HG03060 (cell line): ENCODE results near the gene CDAN1.
"Not testable (repeated sequence)": the region's sequence is repeated elsewhere in the genome, so short reads cannot be mapped to it uniquely, and the experiment has no call there.

ENCODE experiments used
- ATAC-seq: cut with Tn5 transposase; IDR thresholded peaks from one replicate; pipeline ENCODE4 v1.9.1; 2021; ENCODE audit warnings: low read depth, moderate number of reproducible peaks; ENCODE audit not compliant: unreplicated experiment

The CDAN1 gene

GRCh38 chr15:42712584-42712983 lies 24.3 kb downstream of the CDAN1 start:
- ATAC-seq, result no peak

- no peak for ATAC-seq
These were observed 25.2 kb downstream of the CDAN1 start for GRCh38 chr15:42711746-42712145.

- ATAC-seq, result no peak
These were observed 26.3 kb downstream of the CDAN1 start for GRCh38 chr15:42710662-42711061.

DNA sequence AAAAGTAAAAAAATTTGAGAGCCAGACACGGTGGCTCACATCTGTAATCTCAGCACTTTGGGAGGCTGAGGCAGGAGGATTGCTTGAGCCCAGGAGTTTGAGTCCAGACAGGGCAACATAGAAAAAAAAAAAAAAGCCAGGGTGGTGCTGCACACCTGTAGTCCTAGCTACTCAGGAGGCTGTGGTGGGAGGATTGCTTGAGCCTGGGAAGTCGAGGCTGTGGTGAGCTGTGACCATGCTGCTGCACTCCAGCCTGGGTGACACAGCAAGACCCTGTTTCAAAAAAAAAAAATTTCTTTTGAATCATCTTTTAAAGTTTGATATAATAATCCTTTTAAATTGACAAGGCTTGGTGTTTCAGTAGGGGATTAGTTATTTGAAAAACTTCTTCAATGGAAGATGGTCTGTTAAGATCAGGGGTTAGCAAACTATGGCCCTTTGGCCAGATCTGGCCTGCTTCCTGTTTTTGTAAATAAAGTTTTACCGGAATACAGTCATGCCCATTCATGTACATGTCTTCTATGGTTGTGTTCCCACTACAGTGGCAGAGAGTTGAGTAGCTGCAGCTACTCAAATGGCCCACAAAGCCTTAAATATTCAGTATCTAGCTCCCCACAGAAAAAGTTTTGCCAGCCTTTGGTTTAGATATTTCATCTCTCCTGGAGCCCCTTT lies 28.9 kb downstream of the CDAN1 start:
- ATAC-seq, result no peak

DNA sequence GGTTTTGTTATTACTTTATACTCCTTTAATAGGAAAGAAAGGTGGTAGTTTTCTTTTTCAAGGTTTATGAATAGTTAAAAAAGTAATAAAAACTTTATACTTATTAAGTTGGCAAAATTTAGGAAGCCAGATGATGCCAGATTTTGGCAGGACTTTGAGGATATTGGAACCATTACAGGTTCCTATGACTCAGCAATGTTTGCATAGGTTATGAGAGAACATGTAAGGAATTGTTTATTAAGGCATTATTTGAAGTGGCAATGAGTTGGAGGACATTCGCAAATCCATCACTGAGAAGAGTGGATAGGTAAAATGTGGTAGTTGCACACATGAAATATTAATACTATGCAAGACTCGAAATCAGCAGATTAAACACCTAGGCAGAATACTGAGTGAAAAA lies 29.9 kb downstream of the CDAN1 start:
- ATAC-seq, result no peak

- no peak for ATAC-seq
These were observed 31.6 kb downstream of the CDAN1 start for GRCh38 chr15:42705336-42705735.

DNA sequence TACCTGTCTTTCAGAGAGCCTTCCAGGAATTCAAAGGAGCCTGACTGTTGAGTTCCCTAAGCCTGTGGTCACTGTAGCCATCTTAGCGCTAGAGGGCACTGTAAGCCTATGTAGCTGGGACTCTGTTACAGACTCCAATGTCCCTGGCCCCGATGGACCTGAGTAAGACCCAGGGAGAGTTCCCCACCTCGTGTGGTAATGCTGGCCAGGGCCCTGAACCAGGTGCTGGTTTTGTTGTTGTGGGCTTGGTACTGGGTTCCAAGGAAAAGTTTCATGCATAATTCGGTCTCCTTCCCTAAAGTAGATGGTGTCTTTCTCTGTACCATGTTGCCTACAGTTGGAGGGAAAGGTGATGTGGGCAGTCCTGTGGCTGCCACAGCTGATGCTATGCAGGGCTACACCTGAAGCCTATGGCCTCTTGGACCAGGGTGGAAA lies 32.4 kb downstream of the CDAN1 start:
- no peak for ATAC-seq

- no peak for ATAC-seq
These were observed 40.3 kb downstream of the CDAN1 start for GRCh38 chr15:42696626-42697025.

- no peak for ATAC-seq
These were observed 41.3 kb downstream of the CDAN1 start for GRCh38 chr15:42695527-42696071.

DNA sequence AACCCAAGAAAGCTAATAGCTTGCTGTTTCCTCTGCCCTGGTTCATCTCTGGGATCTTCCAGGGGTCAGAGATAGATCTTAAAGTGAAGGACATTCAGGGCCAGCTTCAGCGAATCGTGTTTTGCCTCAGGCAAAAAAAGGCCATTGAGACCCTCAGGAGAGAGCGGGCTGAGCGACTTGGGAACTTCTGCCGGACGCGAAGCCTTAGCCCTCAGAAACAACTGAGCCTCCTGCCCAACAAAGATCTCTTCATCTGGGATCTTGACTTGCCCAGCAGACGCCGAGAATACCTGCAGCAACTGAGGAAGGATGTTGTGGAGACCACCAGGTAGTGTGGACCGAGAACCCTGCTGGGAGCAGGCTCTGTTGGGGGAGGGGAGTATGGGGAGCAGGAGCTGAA lies 42.5 kb downstream of the CDAN1 start:
- no peak for ATAC-seq

- ATAC-seq, result no peak
These were observed 43.0 kb downstream of the CDAN1 start for GRCh38 chr15:42693942-42694341.

GRCh38 chr15:42693496-42693895 lies 43.4 kb downstream of the CDAN1 start:
- no peak for ATAC-seq

GRCh38 chr15:42692997-42693396 lies 43.9 kb downstream of the CDAN1 start:
- no peak for ATAC-seq

DNA sequence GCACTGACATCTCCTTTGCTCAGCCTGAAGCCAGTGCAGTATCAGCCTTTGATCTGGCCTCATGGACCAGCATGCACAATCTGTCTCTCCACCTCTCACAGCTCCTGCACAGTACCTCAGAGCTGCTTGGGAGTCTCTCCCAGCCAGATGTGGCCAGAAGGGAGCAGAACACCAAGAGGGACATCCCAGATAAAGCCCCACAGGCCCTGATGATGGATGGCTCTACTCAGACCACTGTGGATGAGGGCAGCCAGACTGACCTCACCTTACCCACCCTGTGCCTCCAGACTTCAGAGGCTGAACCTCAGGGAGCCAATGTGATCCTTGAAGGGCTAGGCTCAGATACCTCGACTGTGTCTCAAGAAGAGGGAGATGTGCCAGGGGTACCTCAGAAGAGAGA lies 44.4 kb downstream of the CDAN1 start:
- ATAC-seq, result no peak

DNA sequence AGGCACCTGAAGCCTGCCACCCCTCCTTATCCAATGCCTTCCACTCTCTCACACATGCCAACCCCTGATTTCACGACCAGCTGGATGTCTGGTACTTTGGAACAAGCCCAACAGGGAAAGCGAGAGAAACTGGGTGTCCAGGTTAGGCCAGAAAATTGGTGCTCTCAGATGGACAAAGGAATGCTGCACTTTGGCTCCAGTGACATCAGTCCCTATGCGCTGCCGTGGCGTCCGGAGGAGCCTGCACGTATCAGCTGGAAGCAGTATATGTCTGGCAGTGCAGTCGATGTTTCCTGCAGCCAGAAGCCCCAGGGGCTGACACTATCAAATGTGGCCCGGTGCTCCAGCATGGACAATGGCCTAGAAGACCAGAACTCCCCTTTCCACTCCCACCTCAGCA lies 45.2 kb downstream of the CDAN1 start:
- ATAC-seq, result no peak

GRCh38 chr15:42691308-42691707 lies 45.6 kb downstream of the CDAN1 start:
- no peak for ATAC-seq

DNA sequence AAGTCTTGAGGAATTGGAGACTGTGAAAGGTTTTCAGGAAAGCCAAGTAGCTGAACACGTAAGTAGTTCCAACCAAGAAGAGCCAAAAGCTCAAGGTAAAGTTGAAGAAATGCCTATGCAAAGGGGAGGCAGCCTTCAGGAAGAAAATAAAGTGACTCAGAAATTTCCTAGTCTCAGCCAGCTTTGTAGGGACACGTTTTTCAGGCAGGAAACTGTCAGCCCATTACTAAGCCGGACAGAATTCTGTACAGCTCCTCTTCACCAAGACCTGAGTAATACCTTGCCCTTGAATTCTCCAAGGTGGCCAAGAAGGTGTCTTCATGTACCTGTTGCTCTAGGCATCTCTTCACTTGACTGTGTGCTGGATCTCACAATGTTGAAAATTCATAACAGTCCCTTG lies 48.6 kb downstream of the CDAN1 start:
- ATAC-seq, result no peak

GRCh38 chr15:42687740-42688139 lies 49.2 kb downstream of the CDAN1 start:
- no peak for ATAC-seq

DNA sequence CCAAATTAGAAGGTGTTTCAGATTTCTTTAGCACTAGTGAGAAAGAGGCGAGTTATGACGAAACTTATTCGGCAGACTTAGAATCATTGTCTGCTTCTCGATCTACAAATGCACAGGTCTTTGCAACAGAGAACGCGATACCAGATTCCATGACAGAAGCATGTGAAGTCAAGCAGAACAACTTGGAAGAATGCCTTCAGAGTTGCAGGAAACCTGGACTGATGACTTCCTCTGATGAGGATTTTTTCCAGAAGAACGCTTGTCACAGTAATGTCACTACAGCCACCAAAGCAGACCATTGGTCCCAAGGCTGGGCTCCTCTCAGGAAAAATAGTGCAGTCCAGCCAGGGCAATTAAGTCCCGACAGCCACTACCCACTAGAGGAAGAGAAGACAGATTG lies 50.6 kb downstream of the CDAN1 start:
- ATAC-seq, result no peak

DNA sequence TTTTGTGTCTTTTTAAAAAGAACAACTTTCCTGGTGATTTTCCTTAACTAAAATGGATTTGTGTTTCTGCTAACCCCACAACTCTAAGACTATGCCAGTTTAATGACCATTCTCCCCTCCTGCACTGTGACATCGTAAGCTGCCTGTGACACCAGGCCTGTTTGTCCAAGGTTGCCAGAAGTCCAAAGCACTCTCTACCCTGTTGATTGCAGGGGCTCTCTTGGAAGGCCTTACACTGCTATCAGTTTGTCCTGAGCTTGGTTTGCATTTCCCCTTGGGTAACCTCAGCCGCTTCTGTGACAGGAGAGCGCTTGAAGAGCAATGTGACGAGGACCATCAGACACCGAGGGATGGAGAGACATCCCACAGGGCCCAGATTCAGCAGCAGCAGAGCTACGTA lies 55.8 kb downstream of the CDAN1 start:
- ATAC-seq, result no peak

- not testable (repeated sequence) for ATAC-seq
These were observed 56.8 kb downstream of the CDAN1 start for GRCh38 chr15:42680142-42680482.

DNA sequence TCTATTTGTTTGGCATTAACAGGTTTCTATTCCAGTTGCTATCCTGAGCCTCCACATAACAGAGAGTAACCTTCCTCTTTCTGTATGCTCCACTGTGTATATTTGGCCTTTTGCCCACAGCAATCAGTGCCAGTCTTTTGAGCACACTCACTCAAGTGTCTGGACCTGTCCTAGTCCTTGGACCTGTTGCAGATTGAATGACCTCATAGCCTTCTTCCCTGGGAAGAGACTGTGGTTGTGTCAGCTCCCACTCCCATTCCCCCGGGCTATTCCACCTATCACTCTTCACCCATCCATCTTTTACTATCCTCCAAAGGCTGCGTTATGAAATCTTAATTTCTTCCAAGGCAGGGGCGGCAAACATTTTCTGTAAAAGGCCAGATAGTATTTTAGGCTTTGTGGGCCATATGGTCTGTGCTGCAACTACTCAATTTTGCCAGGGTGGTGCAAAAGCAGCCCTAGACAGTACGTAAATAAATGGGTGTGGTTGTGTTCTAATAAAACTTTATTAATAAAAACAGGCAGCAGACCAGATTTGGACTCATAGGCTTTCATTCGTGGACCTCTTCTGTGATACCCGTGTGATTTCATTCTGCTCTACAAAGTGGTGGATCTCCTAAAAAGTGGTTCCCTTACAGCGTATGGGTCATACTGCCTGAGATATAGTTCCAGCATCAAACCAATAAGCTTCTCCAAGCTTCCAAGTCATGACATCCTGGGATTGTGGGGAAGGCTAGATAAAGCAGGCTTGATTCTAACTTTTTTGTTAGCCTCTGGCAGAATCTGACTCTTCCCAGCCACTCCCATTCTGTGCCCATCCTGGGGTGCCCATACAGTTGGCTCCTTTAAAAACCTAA lies 57.4 kb downstream of the CDAN1 start:
- ATAC-seq, result no peak
